GM21619 (cell line): ENCODE data around the gene ZNF331.
"Not testable (repeated sequence)": the region's sequence is repeated elsewhere in the genome, so short reads cannot be mapped to it uniquely, and the experiment has no call there.

Source experiments
- ATAC-seq: cut with Tn5 transposase; IDR thresholded peaks from one replicate; pipeline ENCODE4 v1.9.1; 2021; ENCODE audit not compliant: unreplicated experiment

Gene ZNF331

GRCh38 chr19:53537521-53538377 lies at the start of gene ZNF331:
TSS of gene ZNF331 (plus strand) at chr19:53538145. CDS start at chr19:53569377, 31,232 bp downstream.
- ATAC-seq, result peak; percentile 59

GRCh38 chr19:53492153-53492552 lies 45.8 kb upstream of the ZNF331 start:
- no peak for ATAC-seq

DNA sequence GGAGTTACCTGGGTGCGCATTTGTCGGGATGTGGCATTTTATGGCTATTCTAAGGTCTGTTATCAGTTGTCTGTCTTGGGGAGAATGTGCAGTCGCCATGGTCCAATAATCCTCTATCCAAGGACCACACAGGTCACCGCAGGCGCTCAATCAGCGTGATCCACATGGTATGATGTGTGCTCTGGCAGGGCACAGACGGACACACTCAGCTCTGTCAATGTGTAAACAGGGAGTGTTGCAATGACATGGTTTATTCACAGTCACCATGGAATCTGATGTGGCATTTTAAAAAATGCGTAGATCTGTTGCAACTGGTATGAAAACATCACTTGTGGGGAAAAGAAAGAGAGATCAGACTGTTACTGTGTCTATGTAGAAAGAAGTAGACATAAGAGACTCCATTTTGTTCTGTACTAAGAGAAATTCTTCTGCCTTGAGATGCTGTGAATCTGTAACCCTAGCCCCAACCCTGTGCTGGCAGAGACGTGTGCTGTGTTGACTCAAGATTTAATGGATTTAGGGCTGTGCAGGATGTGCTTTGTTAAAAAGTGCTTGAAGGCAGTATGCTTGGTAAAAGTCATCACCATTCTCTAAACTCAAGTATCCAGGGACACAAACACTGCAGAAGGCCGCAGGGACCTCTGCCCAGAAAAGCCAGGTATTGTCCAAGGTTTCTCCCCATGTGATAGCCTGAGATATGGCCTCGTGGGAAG lies 40.5 kb upstream of the ZNF331 start:
- ATAC-seq, result not testable (repeated sequence)

- ATAC-seq, result not testable (repeated sequence)
Observed at GRCh38 chr19:53498024-53498395, 39.9 kb upstream of the ZNF331 start.

- not testable (repeated sequence) for ATAC-seq
Observed at GRCh38 chr19:53503151-53503550, 34.8 kb upstream of the ZNF331 start.

DNA sequence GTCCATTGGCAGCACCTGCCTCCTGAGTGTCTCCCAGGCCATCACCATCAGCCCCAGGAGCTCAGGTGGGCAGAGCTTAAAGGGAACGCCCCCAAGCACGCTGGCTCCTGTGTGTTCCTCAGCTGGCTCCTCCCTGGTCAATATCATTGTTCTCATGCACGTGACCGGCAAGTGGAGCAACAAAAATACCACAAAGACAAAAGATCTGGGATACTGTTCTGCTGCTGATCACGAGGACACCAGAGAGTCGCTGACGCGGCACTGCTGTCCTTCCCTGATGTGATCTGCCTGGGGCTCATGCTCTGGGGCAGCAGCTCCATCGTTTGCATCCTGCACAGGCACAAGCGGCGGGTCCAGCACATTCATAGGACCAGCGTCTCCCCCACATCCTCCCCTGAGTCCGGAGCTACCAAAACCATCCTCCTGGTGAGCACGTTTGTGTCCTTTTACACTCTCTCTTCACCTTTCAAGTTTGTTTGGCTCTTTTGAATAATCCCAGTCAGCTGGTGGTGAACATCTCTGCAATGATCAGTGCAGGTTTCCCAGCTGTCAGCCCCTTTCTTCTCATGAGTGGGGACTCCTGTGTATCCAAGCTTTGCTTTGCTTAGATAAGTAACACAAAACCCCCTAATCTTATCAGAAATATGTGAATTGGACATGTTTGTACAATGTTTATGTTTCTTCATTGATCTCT lies 34.1 kb upstream of the ZNF331 start:
- not testable (repeated sequence) for ATAC-seq

DNA sequence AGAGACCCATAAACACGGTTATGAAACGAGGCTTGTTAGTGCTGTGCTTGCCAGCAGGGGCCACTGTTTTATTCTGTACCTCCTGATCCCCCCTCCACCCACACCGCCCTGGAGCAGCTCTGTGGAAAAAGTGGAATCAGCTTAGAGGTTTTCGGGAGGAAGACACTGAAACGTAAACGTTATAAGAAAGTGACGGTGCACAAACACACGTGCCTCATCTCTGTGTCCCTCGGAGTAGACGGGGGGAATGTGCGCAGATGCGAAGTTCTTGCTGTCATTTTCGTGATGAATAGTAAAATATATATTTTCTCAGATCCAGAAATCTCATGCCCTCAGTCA lies 33.6 kb upstream of the ZNF331 start:
- not testable (repeated sequence) for ATAC-seq

DNA sequence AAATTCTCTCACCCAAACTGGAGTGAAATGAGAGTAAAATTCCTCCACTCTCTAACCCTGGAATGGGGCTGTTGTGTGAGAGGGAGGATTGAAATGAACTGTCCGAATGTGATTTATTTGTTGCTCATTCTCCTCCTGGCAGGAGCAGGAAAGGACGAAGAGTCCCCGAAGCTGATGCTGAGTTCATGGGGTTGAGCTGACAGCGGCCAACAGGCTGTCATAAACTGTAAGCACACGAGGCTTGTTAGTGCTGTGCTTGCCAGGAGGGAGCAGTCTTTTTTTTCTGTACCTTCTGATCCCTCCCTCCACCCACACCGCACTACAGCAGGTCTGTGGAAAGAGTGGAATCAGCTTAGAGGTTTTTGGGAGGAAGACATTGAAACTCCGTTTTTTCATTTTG lies 33.1 kb upstream of the ZNF331 start:
- no peak for ATAC-seq

DNA sequence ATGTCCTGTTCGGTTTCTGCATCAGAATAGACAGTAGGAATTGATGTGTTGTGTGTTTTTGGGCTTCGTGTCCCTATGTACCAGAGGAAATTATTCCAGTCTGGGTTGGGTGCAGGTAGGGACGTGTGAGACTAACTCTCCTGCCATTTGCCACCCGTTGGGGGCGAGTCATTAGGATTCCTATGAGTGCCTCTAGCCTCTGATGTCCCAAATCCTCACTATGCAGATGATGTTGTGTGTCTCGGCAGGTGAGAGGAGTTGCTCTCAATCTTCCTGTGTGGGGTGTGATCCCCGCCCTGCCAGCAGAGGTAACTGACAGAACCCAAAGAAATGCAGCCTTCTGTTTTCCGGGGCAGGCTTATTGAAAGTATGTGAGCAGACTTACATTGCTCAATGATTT lies 31.2 kb upstream of the ZNF331 start:
- ATAC-seq, result no peak

GRCh38 chr19:53507523-53508442 lies 30.2 kb upstream of the ZNF331 start:
- ATAC-seq, result no peak

- no peak for ATAC-seq
Observed at GRCh38 chr19:53509443-53509842, 28.5 kb upstream of the ZNF331 start.

GRCh38 chr19:53509845-53510244 lies 28.1 kb upstream of the ZNF331 start:
- no peak for ATAC-seq

DNA sequence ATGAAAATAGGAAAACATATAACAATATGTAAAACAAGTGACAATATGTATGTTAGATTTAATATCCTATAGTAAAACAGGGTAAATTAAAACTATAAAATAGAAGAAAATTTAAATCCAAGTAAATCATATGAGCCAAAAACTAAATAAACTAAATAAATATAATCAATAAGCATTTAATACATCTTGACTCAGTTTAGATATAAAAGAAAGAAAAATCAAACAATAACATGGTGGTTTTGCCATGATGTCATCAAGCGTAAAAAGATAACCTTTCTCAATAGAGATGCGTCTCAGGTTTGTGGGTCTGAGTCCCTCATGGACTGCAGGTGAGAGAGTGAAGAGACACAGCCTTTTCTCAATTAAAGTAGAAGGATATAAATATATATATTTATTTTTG lies 26.6 kb upstream of the ZNF331 start:
- no peak for ATAC-seq

DNA sequence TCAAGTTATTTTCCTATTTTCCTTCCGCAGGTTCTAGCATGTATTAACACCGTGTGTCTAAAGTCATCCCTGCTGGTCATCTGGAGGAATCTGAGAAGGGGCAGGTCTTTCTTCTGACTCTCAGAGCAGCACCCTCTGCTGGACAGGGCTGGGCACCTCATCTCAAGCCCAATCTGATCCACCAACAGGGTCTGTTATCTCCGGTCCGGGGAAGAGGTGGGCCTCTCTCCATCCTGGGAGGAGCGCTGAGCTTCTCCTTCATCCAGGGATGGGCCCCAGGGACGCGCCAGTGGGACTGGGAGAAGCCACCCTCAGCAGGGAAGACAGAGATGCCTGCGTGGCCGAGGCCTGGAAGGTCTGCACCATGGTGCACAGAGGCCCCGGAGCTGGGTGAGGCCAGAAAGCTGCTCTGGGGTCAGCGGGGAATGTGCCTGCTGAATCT lies 26.0 kb upstream of the ZNF331 start:
- no peak for ATAC-seq

GRCh38 chr19:53515047-53515446 lies 22.9 kb upstream of the ZNF331 start:
- not testable (repeated sequence) for ATAC-seq

DNA sequence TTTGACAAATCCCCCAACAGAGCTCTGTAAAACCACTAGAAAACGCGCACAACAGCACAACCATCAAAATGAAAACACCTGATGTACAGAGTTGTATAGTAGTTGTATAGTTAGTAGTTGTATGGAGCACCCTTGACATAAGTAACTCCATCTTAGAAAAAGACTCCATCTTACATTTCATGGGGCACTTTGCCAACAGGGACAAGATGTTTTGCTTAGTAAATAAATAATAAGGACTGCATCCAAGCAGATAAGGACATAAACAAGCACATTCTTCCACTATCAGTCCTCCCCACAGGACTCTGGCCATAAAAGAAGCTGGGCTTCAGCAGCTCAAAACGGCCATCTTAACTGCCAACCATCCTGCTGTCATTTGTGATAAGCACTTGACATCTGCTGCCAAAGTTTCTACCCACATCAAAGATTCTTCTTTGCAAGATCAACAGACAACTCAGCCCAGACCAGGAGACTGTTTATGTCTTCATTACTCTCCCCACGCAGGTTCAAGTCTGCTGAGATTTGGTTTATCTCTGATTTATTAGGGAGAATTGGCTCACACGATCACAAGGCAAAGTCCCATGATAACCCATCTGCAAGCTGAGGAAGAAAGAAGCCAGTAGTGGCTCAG lies 20.7 kb upstream of the ZNF331 start:
- no peak for ATAC-seq

DNA sequence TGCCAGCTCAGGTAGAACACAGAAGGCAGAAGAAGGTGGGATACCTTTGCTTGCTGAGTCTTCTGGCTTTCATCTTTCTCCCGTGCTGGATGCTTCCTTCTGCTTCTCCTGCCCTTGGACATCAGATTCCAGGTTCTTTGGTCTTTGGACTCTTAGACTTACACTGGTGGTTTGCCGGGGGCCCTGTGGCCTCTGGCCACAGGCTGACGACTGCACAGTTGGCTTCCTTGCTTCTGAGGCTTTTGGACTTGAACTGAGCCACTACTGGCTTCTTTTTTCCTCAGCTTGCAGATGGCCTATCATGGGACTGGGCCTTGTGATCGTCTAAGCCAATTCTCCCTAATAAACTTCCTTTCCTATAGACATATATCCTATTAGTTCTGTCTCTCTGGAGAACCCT lies 19.8 kb upstream of the ZNF331 start:
- no peak for ATAC-seq

- ATAC-seq, result no peak
Observed at GRCh38 chr19:53518716-53519115, 19.2 kb upstream of the ZNF331 start.

- no peak for ATAC-seq
Observed at GRCh38 chr19:53519446-53519845, 18.5 kb upstream of the ZNF331 start.

GRCh38 chr19:53520163-53520546 lies 17.8 kb upstream of the ZNF331 start:
- ATAC-seq, result no peak
